ENCODE results near the gene TAL2.

The TAL2 gene

GRCh38 chr9:105662184-105663104 lies at the start of gene TAL2:
Gene TAL2 (plus strand): TSS chr9:105662457. CDS start chr9:105662497, 40 bp downstream.
- DNase-seq = no peak

GRCh38 chr9:105621001-105621400 lies 41.3 kb upstream of the TAL2 start:
- DNase-seq = no peak

GRCh38 chr9:105625088-105625487 lies 37.2 kb upstream of the TAL2 start:
- DNase-seq = no peak

- DNase-seq = no peak
These were observed 29.4 kb upstream of the TAL2 start for GRCh38 chr9:105632807-105633206.

- no peak for DNase-seq
These were observed 28.8 kb upstream of the TAL2 start for GRCh38 chr9:105633411-105633810.

GRCh38 chr9:105636331-105636730 lies 25.9 kb upstream of the TAL2 start:
- no peak for DNase-seq

- DNase-seq = no peak
These were observed 24.4 kb upstream of the TAL2 start for GRCh38 chr9:105637787-105638395.

GRCh38 chr9:105639936-105640335 lies 22.3 kb upstream of the TAL2 start:
- DNase-seq = no peak

- DNase-seq = no peak
These were observed 18.5 kb upstream of the TAL2 start for GRCh38 chr9:105643795-105644194.

GRCh38 chr9:105646879-105647594 lies 15.2 kb upstream of the TAL2 start:
- DNase-seq = no peak

GRCh38 chr9:105647595-105648349 lies 14.5 kb upstream of the TAL2 start:
- DNase-seq = no peak

GRCh38 chr9:105651806-105652205 lies 10.5 kb upstream of the TAL2 start:
- no peak for DNase-seq

GRCh38 chr9:105656131-105656921 lies 5.9 kb upstream of the TAL2 start:
- DNase-seq = no peak

GRCh38 chr9:105658351-105658750 lies 3.9 kb upstream of the TAL2 start:
- no peak for DNase-seq

- no peak for DNase-seq
These were observed 1.2 kb upstream of the TAL2 start for GRCh38 chr9:105661011-105661410.

GRCh38 chr9:105663914-105664313 lies 1.7 kb downstream of the TAL2 start:
- DNase-seq = no peak

GRCh38 chr9:105667867-105668266 lies 5.6 kb downstream of the TAL2 start:
- DNase-seq = no peak

GRCh38 chr9:105670315-105670714 lies 8.1 kb downstream of the TAL2 start:
- DNase-seq = no peak

- DNase-seq = no peak
These were observed 8.5 kb downstream of the TAL2 start for GRCh38 chr9:105670775-105671174.

- no peak for DNase-seq
These were observed 10.5 kb downstream of the TAL2 start for GRCh38 chr9:105672711-105673234.

GRCh38 chr9:105673850-105674387 lies 11.7 kb downstream of the TAL2 start:
- no peak for DNase-seq
